OCI-LY7 (cell line): Measurements from ENCODE around the gene EGLN3. TPM values are rescaled to one million over a fixed set of nuclear protein-coding genes. Genes with fewer than 3 reads are reported as not detected.

ENCODE experiments used
- BruUV-seq: library from RNA; stranded (reverse); fragments of 400-500 nt; replicated peaks from 2 replicates; lab custom pipeline; 2021; lab: Mats Ljungman, UMichigan
- CTCF ChIA-PET: fragments of 300-600 bp; sonication (Branson Sonifier 250); formaldehyde crosslinking; loops from one replicate; lab custom pipeline; 2022; ENCODE audit warnings: antibody characterized with exemption; ENCODE audit not compliant: unreplicated experiment; lab: Charles Lee
- POLR2A ChIA-PET: fragments of 300-600 bp; sonication (Branson Sonifier 250); formaldehyde crosslinking; loops from one replicate; lab custom pipeline; 2022; ENCODE audit warnings: antibody characterized with exemption; lab: Charles Lee
- DNase-seq: peaks from one replicate; pipeline ENCODE4 v3.0.0-alpha.2; 2015; ENCODE audit warnings: low spot score
- H2AFZ ChIP-seq: fragments of 200-600 bp; sonication (generic), shearing (Covaris generic); 2 replicates; pipeline ENCODE4 v1.6.1; 2014; ENCODE audit warnings: mild to moderate bottlenecking, antibody characterized with exemption, low read length, moderate library complexity
- H3K27ac ChIP-seq: fragments of 200-600 bp; sonication (generic); 2 replicates; pipeline ENCODE4 v1.5.1; 2014; ENCODE audit warnings: mixed run types, low read depth, mild to moderate bottlenecking, moderate library complexity, low read length, inconsistent platforms; ENCODE audit not compliant: poor library complexity, severe bottlenecking
- H3K36me3 ChIP-seq: fragments of 200-600 bp; sonication (generic); 2 replicates; pipeline ENCODE4 v1.6.1; 2014; ENCODE audit warnings: mild to moderate bottlenecking, antibody characterized with exemption, low read length, moderate library complexity, mixed read lengths; ENCODE audit not compliant: insufficient read depth
- H3K4me1 ChIP-seq: fragments of 200-600 bp; sonication (generic); 2 replicates; pipeline ENCODE4 v1.5.1; 2014; ENCODE audit warnings: mild to moderate bottlenecking, low read length; ENCODE audit not compliant: insufficient read depth, poor library complexity, severe bottlenecking
- H3K4me2 ChIP-seq: fragments of 200-600 bp; sonication (generic); 2 replicates; pipeline ENCODE4 v1.6.1; 2014; ENCODE audit warnings: mild to moderate bottlenecking, low read length
- H3K4me3 ChIP-seq: fragments of 200-600 bp; sonication (generic); 2 replicates; pipeline ENCODE4 v1.5.1; 2014; ENCODE audit warnings: mild to moderate bottlenecking, low read depth, low read length; ENCODE audit not compliant: poor library complexity, severe bottlenecking
- H3K79me2 ChIP-seq: fragments of 200-600 bp; sonication (generic); 2 replicates; pipeline ENCODE4 v1.6.1; 2016; ENCODE audit warnings: low read depth, mild to moderate bottlenecking, low read length, moderate library complexity, mixed read lengths; ENCODE audit not compliant: insufficient read depth
- H3K9me2 ChIP-seq: fragments of 200-600 bp; sonication (generic); 2 replicates; pipeline ENCODE4 v1.6.1; 2016; ENCODE audit warnings: mild to moderate bottlenecking, low read length, mixed read lengths; ENCODE audit not compliant: insufficient read depth
- H3K9me3 ChIP-seq: fragments of 200-600 bp; sonication (generic); 2 replicates; pipeline ENCODE4 v1.6.1; 2014; ENCODE audit warnings: mild to moderate bottlenecking, mixed run types, low read length, mixed read lengths
- H4K20me1 ChIP-seq: fragments of 200-600 bp; sonication (generic); 2 replicates; pipeline ENCODE4 v1.6.1; 2014; ENCODE audit warnings: mild to moderate bottlenecking, antibody characterized with exemption, low read length, moderate library complexity, mixed read lengths; ENCODE audit not compliant: insufficient read depth
- EZH2phosphoT487 ChIP-seq: fragments of 200-600 bp; sonication (generic); IDR thresholded peaks from 2 replicates; pipeline ENCODE4 v1.6.1; 2018; ENCODE audit warnings: low read depth, borderline replicate concordance, mild to moderate bottlenecking, mixed run types, antibody characterized with exemption, low read length, moderate library complexity, mixed read lengths
- intact Hi-C: fragments of 100-400 bp; cut with micrococcal nuclease; formaldehyde crosslinking; loops from one replicate; pipeline ENCODE4 v1.10.0; 2022; ENCODE audit not compliant: unreplicated experiment
- total RNA-seq, 2 experiments: library from RNA; depleted of rRNA in 1 of 2; stranded (reverse); fragments of >200 nt in 1 of 2; shearing (Covaris generic) in 1 of 2; gene quantifications; 2 replicates each; pipeline ENCODE4 v1.2.3, GENCODE V29; 2014 to 2022
- TF ChIP-seq, protein P1 (sequence below): fragments of 200-600 bp; sonication (generic); conservative IDR thresholded peaks from 2 replicates; pipeline ENCODE4 v1.5.1; 2014; ENCODE audit warnings: mild to moderate bottlenecking, antibody characterized with exemption, low read length, moderate library complexity, mixed read lengths

Gene EGLN3
- total RNA-seq, 2 experiments from 2014 or later = not detected

DNA sequence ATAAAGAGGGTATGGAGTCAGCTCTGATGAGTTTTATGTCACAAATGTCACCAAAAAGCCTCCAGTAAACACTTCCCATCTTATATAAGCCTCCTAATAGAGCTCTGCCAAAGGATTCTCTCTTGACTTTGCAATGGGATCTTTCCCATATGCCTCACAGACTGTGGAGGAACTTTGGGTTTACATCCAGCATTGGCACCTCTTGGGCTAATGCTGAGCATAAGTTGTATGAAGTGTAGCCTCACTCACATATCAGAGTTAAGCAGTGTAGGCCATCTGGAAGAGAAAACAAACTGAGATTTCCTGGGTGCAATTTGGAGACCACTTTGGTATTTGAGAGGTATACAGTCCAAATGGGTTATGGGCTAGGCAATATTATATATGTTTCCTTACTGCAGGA is 24.9 kb downstream of the EGLN3 start:
- Histone ChIP-seq H4K20me1 (no peaks in the 10 kb centered on the region), H3K4me1 (no peaks in the 10 kb centered on the region), H3K36me3 (no peaks in the 10 kb centered on the region), H3K9me2 (no peaks in the 10 kb centered on the region), H3K27ac (no peak overlapping the region), H3K79me2 (no peaks in the 10 kb centered on the region), H3K9me3 (no peaks in the 10 kb centered on the region), H2AFZ (no peak overlapping the region), H3K4me2 (no peak overlapping the region), H3K4me3 (no peak overlapping the region)
- intact Hi-C loops = no loop called here
- CTCF ChIA-PET = no interaction called here
- POLR2A ChIA-PET = no interaction called here
- no peak for DNase-seq
- no TSS peak for BruUV-seq
- TF ChIP-seq, protein P1, sequence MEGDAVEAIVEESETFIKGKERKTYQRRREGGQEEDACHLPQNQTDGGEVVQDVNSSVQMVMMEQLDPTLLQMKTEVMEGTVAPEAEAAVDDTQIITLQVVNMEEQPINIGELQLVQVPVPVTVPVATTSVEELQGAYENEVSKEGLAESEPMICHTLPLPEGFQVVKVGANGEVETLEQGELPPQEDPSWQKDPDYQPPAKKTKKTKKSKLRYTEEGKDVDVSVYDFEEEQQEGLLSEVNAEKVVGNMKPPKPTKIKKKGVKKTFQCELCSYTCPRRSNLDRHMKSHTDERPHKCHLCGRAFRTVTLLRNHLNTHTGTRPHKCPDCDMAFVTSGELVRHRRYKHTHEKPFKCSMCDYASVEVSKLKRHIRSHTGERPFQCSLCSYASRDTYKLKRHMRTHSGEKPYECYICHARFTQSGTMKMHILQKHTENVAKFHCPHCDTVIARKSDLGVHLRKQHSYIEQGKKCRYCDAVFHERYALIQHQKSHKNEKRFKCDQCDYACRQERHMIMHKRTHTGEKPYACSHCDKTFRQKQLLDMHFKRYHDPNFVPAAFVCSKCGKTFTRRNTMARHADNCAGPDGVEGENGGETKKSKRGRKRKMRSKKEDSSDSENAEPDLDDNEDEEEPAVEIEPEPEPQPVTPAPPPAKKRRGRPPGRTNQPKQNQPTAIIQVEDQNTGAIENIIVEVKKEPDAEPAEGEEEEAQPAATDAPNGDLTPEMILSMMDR = no peak
- TF ChIP-seq EZH2phosphoT487 = no peak

GRCh38 chr14:33925235-33925634 is 25.6 kb downstream of the EGLN3 start:
- CTCF ChIA-PET = no interaction called here

GRCh38 chr14:33924566-33925100 is 26.2 kb downstream of the EGLN3 start:
- no peaks in the 10 kb centered on the region for H3K79me2 ChIP-seq
- H3K4me2 ChIP-seq = no peak overlapping the region
- CTCF ChIA-PET = no interaction called here
- no peaks in the 10 kb centered on the region for H3K4me1 ChIP-seq
- no peak overlapping the region for H3K27ac ChIP-seq
- H3K9me3 ChIP-seq = no peaks in the 10 kb centered on the region
- H2AFZ ChIP-seq = no peak overlapping the region
- H3K36me3 ChIP-seq = no peaks in the 10 kb centered on the region
- intact Hi-C loops = no loop called here
- H3K9me2 ChIP-seq = no peaks in the 10 kb centered on the region
- DNase-seq = no peak
- H3K4me3 ChIP-seq = no peak overlapping the region
- TF ChIP-seq, protein P1 = no peak
- TF ChIP-seq EZH2phosphoT487 = no peak
- H4K20me1 ChIP-seq = no peaks in the 10 kb centered on the region
- BruUV-seq = no TSS peak
- POLR2A ChIA-PET = interaction anchor here (0.6 to 0.8 kb wide), 4 partner anchors 10 to 48 kb away, joined by 3 to 6 read pairs (median 3); no protein-coding TSS in a partner anchor

More at GRCh38 chr14:33925235-33925634, 25.6 kb downstream of the EGLN3 start:
- Histone ChIP-seq H3K4me2 (no peak overlapping the region), H3K9me2 (no peaks in the 10 kb centered on the region), H3K4me1 (no peaks in the 10 kb centered on the region), H3K79me2 (no peaks in the 10 kb centered on the region), H3K36me3 (no peaks in the 10 kb centered on the region), H3K27ac (no peak overlapping the region), H4K20me1 (no peaks in the 10 kb centered on the region), H3K4me3 (no peak overlapping the region), H3K9me3 (no peaks in the 10 kb centered on the region), H2AFZ (no peak overlapping the region)
- POLR2A ChIA-PET = interaction anchor here (0.8 kb wide), 1 partner anchor 15 kb away, joined by 3 read pairs; no protein-coding TSS in a partner anchor
- TF ChIP-seq EZH2phosphoT487 = no peak
- TF ChIP-seq, protein P1 = no peak
- intact Hi-C loops = no loop called here
- DNase-seq = no peak
- no TSS peak for BruUV-seq
